H1 (cell line): Measurements from ENCODE around the gene ASCL2. TPM values are rescaled to one million over a fixed set of nuclear protein-coding genes. Genes with fewer than 3 reads are reported as not detected.

Experiments
- CBX8 ChIP-seq: fragments of 300-800, 300-1000 bp; sonication (generic); IDR thresholded peaks from 2 replicates; pipeline ENCODE4 v1.7.1; 2016; ENCODE audit warnings: low read depth, low read length, borderline replicate concordance
- CHD2 ChIP-seq: IDR thresholded peaks from 2 replicates; pipeline ENCODE4 v1.6.1; 2012; ENCODE audit warnings: low read length, improper control_type of control experiment
- CHD7 ChIP-seq: fragments of 300-600 bp; sonication (generic); IDR thresholded peaks from 2 replicates; pipeline ENCODE4 v1.7.1; 2012; ENCODE audit warnings: low read length, moderate library complexity, mild to moderate bottlenecking, inconsistent platforms; ENCODE audit not compliant: insufficient replicate concordance
- CTCF ChIP-seq, 3 experiments: IDR thresholded peaks; 1 replicate in 2 of 3; 2 replicates in 1 of 3; pipeline versions ENCODE4 v1.5.1 to v1.6.1; 2011; ENCODE audit warnings: low read length in 3 of 3, mild to moderate bottlenecking in 3 of 3, inconsistent platforms in 2 of 3, low read depth in 1 of 3, moderate library complexity in 1 of 3; ENCODE audit not compliant: insufficient read depth in 1 of 3; ENCODE audit errors: control extremely low read depth in 1 of 3
- RXRA ChIP-seq: IDR thresholded peaks from 2 replicates; pipeline ENCODE4 v1.6.1; 2011; ENCODE audit warnings: low read depth, mild to moderate bottlenecking, low read length, moderate library complexity; ENCODE audit not compliant: insufficient read depth
- SIN3A ChIP-seq, 2 experiments: IDR thresholded peaks in 1 of 2; conservative IDR thresholded peaks in 1 of 2; 2 replicates each; pipeline ENCODE4 v1.6.1; 2011 to 2012; ENCODE audit warnings: low read length in 2 of 2, improper control_type of control experiment in 1 of 2, low read depth in 1 of 2, mild to moderate bottlenecking in 1 of 2
- TEAD4 ChIP-seq: IDR thresholded peaks from 2 replicates; pipeline ENCODE4 v1.6.1; 2012; ENCODE audit warnings: low read depth, low read length, inconsistent platforms, mixed read lengths
- polyA plus RNA-seq, 7 experiments: library from polyadenylated mRNA; depleted of rRNA in 3 of 7; stranded (reverse) in 5 of 7; unstranded in 2 of 7; fragments of >200 nt in 5 of 7; fragments of 200-250 nt in 2 of 7; gene quantifications; 1 replicate in 5 of 7; 2 replicates in 1 of 7; 4 replicates in 1 of 7; pipeline versions ENCODE4 v1.2.1 to v1.2.3, GENCODE V29; 2011 to 2013; ENCODE audit warnings: missing spikeins in 2 of 7, mixed read lengths in 2 of 7
- total RNA-seq: library from RNA; stranded (reverse); fragmentation: NEBNext Ultra II Directional; extraction: Animal tissue kit (Norgen Biotek cat#: 25700); gene quantifications from 2 replicates; pipeline ENCODE4 v1.2.1, GENCODE V29; 2021

The ASCL2 gene
- total and polyA plus RNA-seq, 2 of the 8 experiments (the other 6 are each of a cell fraction or from before 2014, with no cell fraction given) = 0.51 to 0.56 TPM

- no peak for TF ChIP-seq CHD7
- no peak for TF ChIP-seq SIN3A (conservative IDR thresholded peaks at IDR 0.05 in 1 of 2, IDR thresholded peaks at IDR 0.05 in 1 of 2; ENCODE audit: low read depth in 1 of 2, low read length in 2 of 2)
- TF ChIP-seq TEAD4 = no peak
- TF ChIP-seq CTCF (IDR thresholded peaks at IDR 0.05; ENCODE audit: control extremely low read depth in 1 of 3, insufficient read depth in 1 of 3, low read depth in 1 of 3, low read length in 3 of 3) = no peak
- no peak for TF ChIP-seq CBX8
- no peak for TF ChIP-seq RXRA
- no peak for TF ChIP-seq CHD2
- TF ChIP-seq, all 59 proteins: peak for 0
These were observed 48.3 kb upstream of the ASCL2 start (continued) for GRCh38 chr11:2318707-2319106.
